GM13977 (cell line): ENCODE data around the gene COQ7.
A peak's percentile ranks its signal among the peaks of the same experiment; 100 is the strongest.

Experiments used
- DNase-seq: peaks from one replicate; pipeline ENCODE4 v3.0.0; 2012; ENCODE audit warnings: low spot score
- CTCF ChIP-seq: IDR thresholded peaks from 2 replicates; pipeline ENCODE4 v1.5.1; 2012; ENCODE audit warnings: mild to moderate bottlenecking, control low read depth; ENCODE audit not compliant: insufficient read depth; ENCODE audit errors: extremely low read depth, missing control alignments
- in situ Hi-C: fragments of 300-500 bp; cut with MboI; formaldehyde crosslinking; loops from one replicate; pipeline ENCODE4 v1.12.0; 2022; ENCODE audit warnings: low sequenced_read_pairs, low pct_unique_long_range_greater_than_20kb, mixed read lengths, inconsistent platforms; ENCODE audit not compliant: unreplicated experiment

COQ7 gene

GRCh38 chr16:19109288-19109664 lies 41.9 kb downstream of the COQ7 start:
- no peak for TF ChIP-seq CTCF
- in situ Hi-C loops: no loop called here
- DNase-seq: no peak

DNA sequence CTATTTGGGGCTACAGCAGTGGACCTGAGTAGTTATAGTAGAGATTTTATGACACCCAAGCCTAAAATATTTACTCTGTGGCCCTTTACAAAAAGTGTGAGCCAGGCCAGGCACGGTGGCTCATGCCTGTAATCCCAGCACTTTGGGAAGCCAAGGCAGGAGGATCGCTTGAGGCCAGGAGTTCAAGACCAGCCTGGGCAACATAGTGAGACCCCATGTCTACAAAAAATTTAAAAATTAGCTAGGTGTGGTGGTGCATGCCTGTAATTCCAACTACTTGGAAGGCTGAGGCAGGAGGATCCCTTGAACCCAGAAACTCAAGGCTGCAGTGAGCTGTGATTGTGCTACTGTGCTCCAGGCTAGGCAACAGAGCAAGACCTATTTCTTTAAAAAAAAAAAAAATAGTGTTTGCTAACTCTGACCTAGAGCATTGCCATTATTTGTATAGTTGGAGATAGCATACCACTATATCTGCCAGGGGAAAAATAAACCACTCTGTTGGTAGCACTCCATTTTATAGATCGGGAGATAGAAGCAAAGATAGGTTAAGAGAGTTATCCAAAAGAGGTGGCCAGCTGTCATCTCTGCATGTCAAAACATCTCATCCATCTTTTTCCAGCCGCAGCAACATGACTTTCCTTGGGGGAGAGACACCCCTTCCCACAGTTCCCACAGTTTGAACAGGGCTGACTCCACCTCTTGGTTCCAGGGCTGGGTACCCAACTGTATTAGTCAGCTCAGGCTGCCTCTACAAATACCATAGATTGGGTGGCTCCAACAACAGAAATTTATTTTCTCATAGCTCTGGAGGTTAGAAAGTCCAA lies 43.3 kb downstream of the COQ7 start:
- no peak for TF ChIP-seq CTCF
- DNase-seq: no peak
- in situ Hi-C loops: no loop called here

GRCh38 chr16:19112099-19112407 lies 44.6 kb downstream of the COQ7 start:
- DNase-seq: no peak
- in situ Hi-C loops: no loop called here
- no peak for TF ChIP-seq CTCF

GRCh38 chr16:19113577-19114358 lies 46.4 kb downstream of the COQ7 start, which contains the start of gene ITPRIPL2:
ITPRIPL2 (plus strand) TSS chr16:19113964; CDS start chr16:19114462, 498 bp downstream.
- peak; percentile 76 for DNase-seq
- no peak for TF ChIP-seq CTCF
- in situ Hi-C loops: no loop called here

- in situ Hi-C loops: no loop called here
- TF ChIP-seq CTCF: peak; percentile 13
- peak; percentile 75 for DNase-seq
These were observed 47.1 kb downstream of the COQ7 start for GRCh38 chr16:19114359-19115147.
